ENCODE results near the gene UBE3D. TPM values are rescaled to one million over a fixed set of nuclear protein-coding genes. Genes with fewer than 3 reads are reported as not detected.

Gene UBE3D
- total RNA-seq, 1 experiment from 2014 or later: 10.7 TPM

GRCh38 chr6:82842721-82843120 lies 222.9 kb downstream of the UBE3D start:
- no peak overlapping the region for H3K4ac ChIP-seq (ENCODE audit: low read depth, low read length)
- no peak overlapping the region for H3K27ac ChIP-seq (ENCODE audit: insufficient read length, low read depth, low read length)
- H3K4me1 ChIP-seq (ENCODE audit: insufficient read depth, low read length): no peaks in the 10 kb centered on the region
- no peaks in the 10 kb centered on the region for H3K79me2 ChIP-seq (ENCODE audit: insufficient read depth, low read length)
- WGBS (ENCODE audit: extremely low coverage, insufficient read length, low lambda C conversion rate): no CpG with 5 or more reads among the region's 6 CpGs
- no peak for DNase-seq
- no peak overlapping the region for H2BK12ac ChIP-seq (ENCODE audit: insufficient read length, low read depth, low read length)
- no peaks in the 10 kb centered on the region for H3K23me2 ChIP-seq (ENCODE audit: insufficient read length, low read depth, low read length, poor library complexity, severe bottlenecking)
- H4K20me1 ChIP-seq (ENCODE audit: control insufficient read depth, insufficient read depth, insufficient read length): no peaks in the 10 kb centered on the region
- no peak overlapping the region for H3K18ac ChIP-seq (ENCODE audit: insufficient read length, low read depth, low read length)
- no peaks in the 10 kb centered on the region; the same call in 1 of the 2 replicates for H3K27me3 Mint-ChIP-seq (ENCODE audit: low read depth)
- H2BK15ac ChIP-seq (ENCODE audit: low read depth, low read length): no peak overlapping the region
- TF ChIP-seq CTCF (conservative IDR thresholded peaks at IDR 0.05): no peak
- H3T11ph ChIP-seq (ENCODE audit: low read length): no peak overlapping the region
- no peaks in the 10 kb centered on the region for H3K36me3 Mint-ChIP-seq (ENCODE audit: insufficient read depth in 1 of 3, low read depth in 3 of 3)
- H3K27me3 ChIP-seq (ENCODE audit: insufficient read depth, low read length): no peaks in the 10 kb centered on the region
- no peaks in the 10 kb centered on the region for H3K9me3 ChIP-seq (ENCODE audit: control insufficient read depth, low read depth, low read length)
- H3K14ac ChIP-seq (ENCODE audit: insufficient read depth, low read length): no peak overlapping the region
- no peak overlapping the region for H2BK120ac ChIP-seq (ENCODE audit: low read depth, low read length, poor library complexity, severe bottlenecking)
- no peak overlapping the region for H2BK5ac ChIP-seq (ENCODE audit: insufficient read length, low read length)
- no peak overlapping the region for H3K56ac ChIP-seq (ENCODE audit: insufficient read length, low read depth, low read length)
- no peaks in the 10 kb centered on the region for H3K4me1 Mint-ChIP-seq
- no peak overlapping the region for H3K4me2 ChIP-seq (ENCODE audit: insufficient read depth, insufficient read length, low read length)
- H4K5ac ChIP-seq (ENCODE audit: insufficient read length, low read depth, low read length): no peak overlapping the region
- no peak overlapping the region for H2AFZ ChIP-seq (ENCODE audit: low read length)
- no peak overlapping the region for H3K27ac Mint-ChIP-seq
- no peak overlapping the region for H3K23ac ChIP-seq (ENCODE audit: insufficient read length, low read depth, low read length)
- no peak overlapping the region for H3K4me3 Mint-ChIP-seq
- no peak overlapping the region for H2AK5ac ChIP-seq (ENCODE audit: insufficient read length, low read length)
- H4K91ac ChIP-seq (ENCODE audit: insufficient read length, low read depth, low read length): no peak overlapping the region
- no peaks in the 10 kb centered on the region for H3K9me3 Mint-ChIP-seq
- H3K9ac ChIP-seq (ENCODE audit: extremely low read depth, insufficient read length, low read length): no peak overlapping the region
- H4K8ac ChIP-seq (replicated peaks; ENCODE audit: insufficient read length, low read depth, low read length): no peak overlapping the region
- no peaks in the 10 kb centered on the region for H3K79me1 ChIP-seq (ENCODE audit: insufficient read depth, low read depth, low read length, poor library complexity, severe bottlenecking)
- no peak overlapping the region for H2BK20ac ChIP-seq (ENCODE audit: low read depth, low read length, poor library complexity, severe bottlenecking)

Other genes starting within 250 kb of the UBE3D start
- 14.4 and 17.0 TPM in 2 replicates for gene DOP1A, start 1.8 kb upstream of the UBE3D start, total RNA-seq (2021)
- 65.8 and 69.3 TPM in 2 replicates for gene PGM3, start 127.4 kb upstream of the UBE3D start, total RNA-seq (2021)
- 2.9 and 3.2 TPM in 2 replicates for gene RWDD2A, start 127.5 kb upstream of the UBE3D start, total RNA-seq (2021)

All from H9 (cell line).